OCI-LY3 (cell line): Measurements from ENCODE around the gene SH3RF3.

ENCODE experiments used
- H2AFZ ChIP-seq: fragments of 200-600, 300-600 bp; shearing (Covaris generic); 2 replicates; pipeline ENCODE4 v1.6.0; 2014; ENCODE audit warnings: antibody characterized with exemption, low read depth, low read length
- H3K27ac ChIP-seq: fragments of 200-600, 300-600 bp; sonication (generic); 2 replicates; pipeline ENCODE4 v1.5.1; 2014; ENCODE audit warnings: mild to moderate bottlenecking, low read length, moderate library complexity, mixed read lengths
- H3K27me3 ChIP-seq: fragments of 200-600, 300-600 bp; sonication (generic); 2 replicates; pipeline ENCODE4 v1.6.1; 2014; ENCODE audit warnings: low read depth, low read length, mixed read lengths
- H3K36me3 ChIP-seq: fragments of 200-600, 300-600 bp; sonication (generic); replicated peaks from 2 replicates; pipeline ENCODE3; 2014; ENCODE audit warnings: low read depth, low read length, mixed read lengths
- H3K4me1 ChIP-seq: fragments of 300-600, 200-600 bp; sonication (generic); 2 replicates; pipeline ENCODE4 v1.6.1; 2014; ENCODE audit warnings: low read length, mixed read lengths
- H3K4me2 ChIP-seq: fragments of 200-600, 300-600 bp; sonication (generic); 2 replicates; pipeline ENCODE4 v1.6.1; 2014; ENCODE audit warnings: low read length, mixed read lengths
- H3K4me3 ChIP-seq: fragments of 300-600, 200-600 bp; sonication (generic); 2 replicates; pipeline ENCODE4 v1.5.1; 2014; ENCODE audit warnings: antibody characterized with exemption, mild to moderate bottlenecking, low read length, moderate library complexity
- H3K79me2 ChIP-seq: fragments of 300-600, 200-600 bp; shearing (Covaris generic); 2 replicates; pipeline ENCODE4 v1.6.1; 2014; ENCODE audit warnings: mild to moderate bottlenecking, low read length, mixed read lengths
- H3K9ac ChIP-seq: fragments of 300-600, 200-600 bp; shearing (Covaris generic); 2 replicates; pipeline ENCODE4 v1.6.0; 2014; ENCODE audit warnings: mild to moderate bottlenecking, low read length, moderate library complexity
- H3K9me3 ChIP-seq: fragments of 200-600, 300-600 bp; shearing (Covaris generic); 2 replicates; pipeline ENCODE4 v1.6.1; 2014; ENCODE audit warnings: low read length, mixed read lengths; ENCODE audit not compliant: insufficient read depth
- H4K20me1 ChIP-seq: fragments of 200-600, 300-600 bp; sonication (generic); 2 replicates; pipeline ENCODE4 v1.6.1; 2016; ENCODE audit warnings: low read length, mixed read lengths; ENCODE audit not compliant: insufficient read depth
- EZH2phosphoT487 ChIP-seq: fragments of 200-600 bp; shearing (Covaris generic); IDR thresholded peaks from 2 replicates; pipeline ENCODE4 v1.6.1; 2018; ENCODE audit warnings: antibody characterized with exemption, mixed run types, low read depth
- TF ChIP-seq, protein P1 (sequence below): fragments of 200-600, 300-600 bp; sonication (generic); IDR thresholded peaks from 2 replicates; pipeline ENCODE4 v1.5.1; 2014; ENCODE audit warnings: antibody characterized with exemption, low read length, low read depth

The SH3RF3 gene

GRCh38 chr2:109446278-109447131, 317.5 kb downstream of the SH3RF3 start:
- Histone ChIP-seq H3K4me2 (no peak overlapping the region), H3K9me3 (peaks cover 6% of the 10 kb centered on the region; the same call in 1 of the 2 replicates), H3K79me2 (no peaks in the 10 kb centered on the region), H3K27me3 (no peaks in the 10 kb centered on the region), H3K4me1 (no peaks in the 10 kb centered on the region), H3K36me3 (no peaks in the 10 kb centered on the region), H3K9ac (no peak overlapping the region), H4K20me1 (no peaks in the 10 kb centered on the region), H2AFZ (no peak overlapping the region), H3K27ac (no peak overlapping the region), H3K4me3 (no peak overlapping the region)
- no peak for TF ChIP-seq EZH2phosphoT487
- TF ChIP-seq, protein P1, sequence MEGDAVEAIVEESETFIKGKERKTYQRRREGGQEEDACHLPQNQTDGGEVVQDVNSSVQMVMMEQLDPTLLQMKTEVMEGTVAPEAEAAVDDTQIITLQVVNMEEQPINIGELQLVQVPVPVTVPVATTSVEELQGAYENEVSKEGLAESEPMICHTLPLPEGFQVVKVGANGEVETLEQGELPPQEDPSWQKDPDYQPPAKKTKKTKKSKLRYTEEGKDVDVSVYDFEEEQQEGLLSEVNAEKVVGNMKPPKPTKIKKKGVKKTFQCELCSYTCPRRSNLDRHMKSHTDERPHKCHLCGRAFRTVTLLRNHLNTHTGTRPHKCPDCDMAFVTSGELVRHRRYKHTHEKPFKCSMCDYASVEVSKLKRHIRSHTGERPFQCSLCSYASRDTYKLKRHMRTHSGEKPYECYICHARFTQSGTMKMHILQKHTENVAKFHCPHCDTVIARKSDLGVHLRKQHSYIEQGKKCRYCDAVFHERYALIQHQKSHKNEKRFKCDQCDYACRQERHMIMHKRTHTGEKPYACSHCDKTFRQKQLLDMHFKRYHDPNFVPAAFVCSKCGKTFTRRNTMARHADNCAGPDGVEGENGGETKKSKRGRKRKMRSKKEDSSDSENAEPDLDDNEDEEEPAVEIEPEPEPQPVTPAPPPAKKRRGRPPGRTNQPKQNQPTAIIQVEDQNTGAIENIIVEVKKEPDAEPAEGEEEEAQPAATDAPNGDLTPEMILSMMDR = no peak

DNA sequence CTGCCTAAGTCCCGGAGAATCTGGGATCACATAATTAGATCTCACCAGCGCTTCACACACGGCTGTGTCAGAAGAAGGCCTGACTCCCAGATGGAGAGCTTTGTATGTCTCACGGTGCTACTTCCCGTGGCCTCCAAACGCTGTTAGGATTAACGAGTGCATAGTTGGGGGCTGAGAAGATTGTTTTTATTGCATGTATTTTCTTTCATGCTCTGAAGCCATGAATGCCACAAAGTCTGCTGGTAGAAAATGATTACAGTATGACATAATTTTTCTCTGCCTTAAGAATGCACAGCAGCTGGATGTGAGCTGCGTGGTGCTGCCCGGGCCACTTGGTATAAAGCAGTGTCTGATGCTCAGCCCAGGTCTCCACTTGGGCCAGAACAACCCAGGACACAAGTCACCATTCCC, 318.3 kb downstream of the SH3RF3 start:
- Histone ChIP-seq H3K4me1 (no peaks in the 10 kb centered on the region), H3K4me2 (no peak overlapping the region), H3K27me3 (no peaks in the 10 kb centered on the region), H4K20me1 (no peaks in the 10 kb centered on the region), H3K36me3 (no peaks in the 10 kb centered on the region), H3K9ac (no peak overlapping the region), H3K9me3 (peaks cover 4% of the 10 kb centered on the region; the same call in 1 of the 2 replicates), H3K79me2 (no peaks in the 10 kb centered on the region), H3K27ac (no peak overlapping the region), H2AFZ (no peak overlapping the region), H3K4me3 (no peak overlapping the region)
- TF ChIP-seq, protein P1 = no peak
- no peak for TF ChIP-seq EZH2phosphoT487

- Histone ChIP-seq H4K20me1 (no peaks in the 10 kb centered on the region), H3K36me3 (no peaks in the 10 kb centered on the region), H3K9ac (no peak overlapping the region), H3K4me3 (no peak overlapping the region), H3K27ac (no peak overlapping the region), H3K27me3 (no peaks in the 10 kb centered on the region), H3K9me3 (peaks cover 3% of the 10 kb centered on the region; the same call in 1 of the 2 replicates), H3K4me1 (no peaks in the 10 kb centered on the region), H3K4me2 (no peak overlapping the region), H2AFZ (no peak overlapping the region), H3K79me2 (no peaks in the 10 kb centered on the region)
- TF ChIP-seq, protein P1 = no peak
- TF ChIP-seq EZH2phosphoT487 = no peak
Measured at GRCh38 chr2:109447776-109448175, 318.8 kb downstream of the SH3RF3 start.

GRCh38 chr2:109448207-109448606, 319.2 kb downstream of the SH3RF3 start:
- no peaks in the 10 kb centered on the region for H3K4me1 ChIP-seq
- no peaks in the 10 kb centered on the region for H3K27me3 ChIP-seq
- no peak overlapping the region for H2AFZ ChIP-seq
- no peaks in the 10 kb centered on the region for H4K20me1 ChIP-seq
- no peaks in the 10 kb centered on the region for H3K36me3 ChIP-seq
- H3K9me3 ChIP-seq = no peaks in the 10 kb centered on the region
- H3K9ac ChIP-seq = no peak overlapping the region
- no peaks in the 10 kb centered on the region for H3K79me2 ChIP-seq
- no peak for TF ChIP-seq EZH2phosphoT487
- TF ChIP-seq, protein P1 = no peak
- no peak overlapping the region for H3K4me2 ChIP-seq
- H3K4me3 ChIP-seq = no peak overlapping the region
- H3K27ac ChIP-seq = no peak overlapping the region
